Coronary artery (tissue), 2 donors: ENCODE data around the gene RBM7.

Experiments used
- DNase-seq: peaks from one replicate; pipeline ENCODE4 v3.0.0-alpha.2; 2017; ENCODE audit warnings: low spot score
- H3K27ac ChIP-seq, 2 donors: fragments of 200-600 bp; sonication (generic); one replicate each; pipeline ENCODE4 v1.5.1; 2016 to 2019
- H3K4me3 ChIP-seq: fragments of 200-600 bp; sonication (generic); 2 replicates; pipeline ENCODE4 v1.5.1; 2016; ENCODE audit warnings: mild to moderate bottlenecking, moderate library complexity
- CTCF ChIP-seq: fragments of 200-600 bp; sonication (generic); IDR thresholded peaks from one replicate; pipeline ENCODE4 v1.5.1; 2019; ENCODE audit warnings: antibody characterized with exemption

Gene RBM7

GRCh38 chr11:114366331-114367243 lies 33.9 kb upstream of the RBM7 start:
- TF ChIP-seq CTCF: no peak
- H3K27ac ChIP-seq: peak overlapping the region in 1 of 2 donors; percentile 56
- peak overlapping the region; percentile 37 for H3K4me3 ChIP-seq
- DNase-seq: no peak

- peak overlapping the region in 1 of 2 donors; percentile 56 for H3K27ac ChIP-seq
- TF ChIP-seq CTCF: no peak
- peak overlapping the region; percentile 37 for H3K4me3 ChIP-seq
- no peak for DNase-seq
Measured at GRCh38 chr11:114367244-114367957, 33.1 kb upstream of the RBM7 start.

- DNase-seq: no peak
Measured at GRCh38 chr11:114368918-114369680, 31.4 kb upstream of the RBM7 start.

GRCh38 chr11:114375052-114375451 lies 25.4 kb upstream of the RBM7 start:
- DNase-seq: no peak
- no peak overlapping the region for H3K27ac ChIP-seq
- no peak for TF ChIP-seq CTCF
- no peak overlapping the region for H3K4me3 ChIP-seq

More at GRCh38 chr11:114368918-114369680, 31.4 kb upstream of the RBM7 start:
- no peak overlapping the region for H3K4me3 ChIP-seq
- TF ChIP-seq CTCF: no peak
- H3K27ac ChIP-seq: no peak overlapping the region

GRCh38 chr11:114377612-114378267 lies 22.7 kb upstream of the RBM7 start:
- DNase-seq: no peak
- no peak overlapping the region for H3K4me3 ChIP-seq
- TF ChIP-seq CTCF: no peak
- H3K27ac ChIP-seq: no peak overlapping the region

- DNase-seq: no peak
- TF ChIP-seq CTCF: no peak
- H3K27ac ChIP-seq: no peak overlapping the region
- no peak overlapping the region for H3K4me3 ChIP-seq
Measured at GRCh38 chr11:114379394-114380069, 20.9 kb upstream of the RBM7 start.
